Fibroblast of skin of right quadriceps (primary cell): ENCODE measurements around the gene SLC6A19.

Source experiments
- DNase-seq: peaks from one replicate; pipeline ENCODE4 v3.0.0-alpha.2; 2013

Gene SLC6A19

GRCh38 chr5:1167361-1167727 lies 34.1 kb upstream of the SLC6A19 start:
- no peak for DNase-seq

GRCh38 chr5:1167728-1168709 lies 33.4 kb upstream of the SLC6A19 start:
- DNase-seq, result peak; percentile 53

GRCh38 chr5:1168796-1169195 lies 32.6 kb upstream of the SLC6A19 start:
- DNase-seq, result no peak

GRCh38 chr5:1169211-1170115 lies 31.9 kb upstream of the SLC6A19 start:
- no peak for DNase-seq

GRCh38 chr5:1171340-1171941 lies 30.0 kb upstream of the SLC6A19 start:
- DNase-seq, result peak; percentile 48

- no peak for DNase-seq
Measured at GRCh38 chr5:1172007-1172581, 29.3 kb upstream of the SLC6A19 start.

- DNase-seq, result no peak
Measured at GRCh38 chr5:1172670-1173404, 28.6 kb upstream of the SLC6A19 start.

- DNase-seq, result no peak
Measured at GRCh38 chr5:1173485-1174070, 27.8 kb upstream of the SLC6A19 start.

- peak; percentile 75 for DNase-seq
Measured at GRCh38 chr5:1174122-1174936, 27.1 kb upstream of the SLC6A19 start.

- DNase-seq, result no peak
Measured at GRCh38 chr5:1175015-1175414, 26.4 kb upstream of the SLC6A19 start.

GRCh38 chr5:1175801-1176472 lies 25.5 kb upstream of the SLC6A19 start:
- DNase-seq, result no peak

- DNase-seq, result no peak
Measured at GRCh38 chr5:1176473-1177391, 24.7 kb upstream of the SLC6A19 start.

GRCh38 chr5:1177826-1178528 lies 23.4 kb upstream of the SLC6A19 start:
- no peak for DNase-seq

- DNase-seq, result no peak
Measured at GRCh38 chr5:1178529-1179382, 22.6 kb upstream of the SLC6A19 start.

GRCh38 chr5:1179383-1179715 lies 22.0 kb upstream of the SLC6A19 start:
- DNase-seq, result no peak

GRCh38 chr5:1180096-1180495 lies 21.3 kb upstream of the SLC6A19 start:
- no peak for DNase-seq

- no peak for DNase-seq
Measured at GRCh38 chr5:1180841-1181271, 20.5 kb upstream of the SLC6A19 start.
